AG09309 (cell line): ENCODE data around the gene HEXIM2.

ENCODE experiments used
- DNase-seq: peaks from one replicate; pipeline ENCODE4 v3.0.0-alpha.2; 2010; ENCODE audit warnings: low read depth
- H3K4me3 ChIP-seq: 2 replicates; pipeline ENCODE4 v1.5.1; 2011; ENCODE audit warnings: mild to moderate bottlenecking, low read depth, low read length, moderate library complexity; ENCODE audit not compliant: control insufficient read depth
- TF ChIP-seq, protein P1 (sequence below): IDR thresholded peaks from 2 replicates; pipeline ENCODE4 v1.5.1; 2011; ENCODE audit warnings: mild to moderate bottlenecking, low read depth, low read length, inconsistent platforms; ENCODE audit not compliant: insufficient read depth, control insufficient read depth; ENCODE audit errors: missing control alignments

The HEXIM2 gene

DNA sequence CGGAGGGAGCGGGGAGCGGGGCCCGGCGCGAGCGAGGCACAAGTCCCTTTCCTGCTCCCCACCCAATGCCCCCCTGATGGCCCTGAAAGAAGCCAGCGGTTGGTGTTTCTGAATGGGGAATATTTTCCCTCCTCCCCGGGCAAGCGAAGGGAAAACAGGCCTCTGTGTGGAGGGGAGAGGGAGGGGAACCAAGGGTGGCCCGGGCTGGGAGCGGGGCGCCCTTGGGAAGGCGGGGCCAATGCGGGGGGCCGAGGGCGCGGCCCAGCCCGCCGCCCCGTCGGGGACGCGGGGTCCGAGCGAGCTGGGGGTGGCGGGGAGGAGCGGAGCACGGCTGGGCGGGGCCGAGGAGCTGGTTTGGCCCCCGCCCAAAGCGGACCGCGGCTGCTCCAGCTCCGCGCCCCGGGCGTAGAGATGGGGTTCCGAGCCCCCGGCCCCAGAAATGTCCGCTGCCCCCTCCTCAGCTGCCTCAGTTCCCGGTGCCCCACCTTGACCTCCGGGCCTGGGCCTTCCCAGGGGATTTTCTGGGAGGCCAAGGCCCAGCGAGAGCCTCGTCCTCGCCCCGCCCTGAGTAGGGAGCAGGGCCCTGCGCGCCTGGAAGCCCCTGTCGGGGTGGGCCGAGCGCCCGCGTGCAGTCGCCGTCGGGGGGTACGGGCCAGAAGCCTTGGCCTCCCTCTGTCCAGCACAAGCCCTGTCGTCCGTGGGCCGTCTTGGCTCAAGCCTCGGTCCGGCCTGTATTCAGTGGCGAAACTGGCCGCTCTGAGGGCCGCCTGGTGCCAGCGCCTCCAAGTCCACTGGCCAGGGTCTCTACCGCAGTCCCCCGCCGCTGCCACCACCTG, 17.3 kb upstream of the HEXIM2 start:
- TF ChIP-seq, protein P1, sequence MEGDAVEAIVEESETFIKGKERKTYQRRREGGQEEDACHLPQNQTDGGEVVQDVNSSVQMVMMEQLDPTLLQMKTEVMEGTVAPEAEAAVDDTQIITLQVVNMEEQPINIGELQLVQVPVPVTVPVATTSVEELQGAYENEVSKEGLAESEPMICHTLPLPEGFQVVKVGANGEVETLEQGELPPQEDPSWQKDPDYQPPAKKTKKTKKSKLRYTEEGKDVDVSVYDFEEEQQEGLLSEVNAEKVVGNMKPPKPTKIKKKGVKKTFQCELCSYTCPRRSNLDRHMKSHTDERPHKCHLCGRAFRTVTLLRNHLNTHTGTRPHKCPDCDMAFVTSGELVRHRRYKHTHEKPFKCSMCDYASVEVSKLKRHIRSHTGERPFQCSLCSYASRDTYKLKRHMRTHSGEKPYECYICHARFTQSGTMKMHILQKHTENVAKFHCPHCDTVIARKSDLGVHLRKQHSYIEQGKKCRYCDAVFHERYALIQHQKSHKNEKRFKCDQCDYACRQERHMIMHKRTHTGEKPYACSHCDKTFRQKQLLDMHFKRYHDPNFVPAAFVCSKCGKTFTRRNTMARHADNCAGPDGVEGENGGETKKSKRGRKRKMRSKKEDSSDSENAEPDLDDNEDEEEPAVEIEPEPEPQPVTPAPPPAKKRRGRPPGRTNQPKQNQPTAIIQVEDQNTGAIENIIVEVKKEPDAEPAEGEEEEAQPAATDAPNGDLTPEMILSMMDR: no peak
- no peak for DNase-seq
- peak overlapping the region; percentile 49 for H3K4me3 ChIP-seq

DNA sequence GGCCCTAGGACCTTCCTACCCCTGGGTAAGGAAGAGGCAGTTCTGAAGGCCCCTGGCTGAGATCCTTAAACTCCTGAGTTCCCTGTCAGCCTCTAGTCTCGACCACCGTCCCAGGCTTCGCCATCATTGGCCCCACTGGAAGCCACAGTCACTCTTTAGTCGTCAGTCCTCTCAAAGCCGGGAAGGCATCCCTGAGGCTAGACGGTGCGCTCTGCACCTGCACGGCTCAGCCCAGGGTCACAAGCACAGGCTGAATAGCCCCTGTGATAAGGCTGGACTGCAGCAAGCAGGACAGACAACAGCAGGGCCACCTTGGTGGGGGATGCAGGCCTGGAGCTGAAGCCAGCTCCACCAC, 16.7 kb upstream of the HEXIM2 start:
- TF ChIP-seq, protein P1: no peak
- no peak for DNase-seq
- no peak overlapping the region for H3K4me3 ChIP-seq

DNA sequence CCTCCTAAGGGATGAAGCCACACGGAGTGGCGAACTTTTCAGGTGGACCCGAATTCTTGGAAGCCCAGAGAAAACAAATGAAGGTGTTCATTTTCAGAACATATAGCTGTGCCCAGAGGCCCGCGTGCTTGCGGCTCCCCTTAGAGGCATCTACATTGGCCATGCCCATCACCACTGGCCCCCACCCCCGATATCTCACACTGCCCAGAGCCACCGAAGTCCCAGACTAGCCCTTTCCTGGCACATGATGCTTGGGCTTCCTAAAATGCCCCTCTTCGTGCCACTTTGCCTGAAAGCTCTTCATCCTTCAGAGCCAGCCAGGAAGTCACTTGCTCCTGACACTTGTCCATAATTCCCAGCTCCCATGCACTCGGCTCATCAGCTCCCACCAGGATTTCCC, 15.5 kb upstream of the HEXIM2 start:
- no peak for DNase-seq
- TF ChIP-seq, protein P1: no peak
- no peak overlapping the region for H3K4me3 ChIP-seq

DNA sequence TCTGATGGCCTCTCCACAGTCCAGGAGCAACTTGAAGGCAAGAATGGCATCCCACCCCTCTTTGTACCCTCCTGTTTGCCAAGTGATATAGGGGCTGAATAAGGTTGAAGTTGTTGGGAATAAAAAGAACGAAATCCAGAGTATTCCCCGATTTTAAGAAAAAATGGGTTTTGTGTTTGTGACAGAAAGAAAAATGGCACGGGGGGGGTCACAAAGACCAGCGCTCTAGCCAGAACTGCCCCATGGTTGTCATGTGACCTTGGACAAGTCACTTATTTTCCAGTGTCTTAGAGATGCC, 15.1 kb upstream of the HEXIM2 start:
- DNase-seq: no peak
- H3K4me3 ChIP-seq: no peak overlapping the region
- TF ChIP-seq, protein P1: no peak

DNA sequence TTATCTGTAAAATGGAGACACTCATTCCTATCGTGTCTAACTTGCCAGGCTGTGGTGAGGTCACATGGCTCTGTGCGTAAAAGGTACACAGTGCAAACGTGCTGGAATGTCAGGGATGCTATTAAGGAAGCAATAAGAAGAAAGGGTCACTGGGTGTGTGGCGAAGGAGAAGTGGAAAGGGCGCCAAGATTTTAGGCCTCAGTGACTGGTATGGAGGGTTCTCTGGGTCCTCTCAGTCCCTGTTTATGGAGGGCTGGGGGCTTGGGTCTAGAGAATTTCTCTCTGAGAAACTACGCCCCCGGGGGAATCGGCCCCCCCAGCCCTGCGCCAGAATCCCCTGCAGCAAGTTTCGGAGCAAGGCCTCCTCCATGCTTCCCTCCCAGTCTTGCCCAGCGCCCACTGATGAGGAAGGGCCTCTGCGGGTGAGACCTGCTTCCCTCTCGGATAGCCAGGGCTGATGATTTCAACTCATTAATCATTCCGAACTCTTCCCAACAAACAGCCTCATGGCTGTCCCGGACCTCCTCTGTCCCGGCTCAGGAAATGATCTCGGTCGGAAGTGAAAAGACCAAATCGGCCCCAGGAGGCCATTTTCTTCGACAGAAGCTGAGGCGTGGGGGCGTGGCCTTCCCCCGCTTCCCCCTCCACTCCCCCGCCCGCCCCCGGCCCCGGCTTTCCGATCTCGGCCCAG, 14.6 kb upstream of the HEXIM2 start:
- DNase-seq: peak; percentile 78
- TF ChIP-seq, protein P1: no peak

DNA sequence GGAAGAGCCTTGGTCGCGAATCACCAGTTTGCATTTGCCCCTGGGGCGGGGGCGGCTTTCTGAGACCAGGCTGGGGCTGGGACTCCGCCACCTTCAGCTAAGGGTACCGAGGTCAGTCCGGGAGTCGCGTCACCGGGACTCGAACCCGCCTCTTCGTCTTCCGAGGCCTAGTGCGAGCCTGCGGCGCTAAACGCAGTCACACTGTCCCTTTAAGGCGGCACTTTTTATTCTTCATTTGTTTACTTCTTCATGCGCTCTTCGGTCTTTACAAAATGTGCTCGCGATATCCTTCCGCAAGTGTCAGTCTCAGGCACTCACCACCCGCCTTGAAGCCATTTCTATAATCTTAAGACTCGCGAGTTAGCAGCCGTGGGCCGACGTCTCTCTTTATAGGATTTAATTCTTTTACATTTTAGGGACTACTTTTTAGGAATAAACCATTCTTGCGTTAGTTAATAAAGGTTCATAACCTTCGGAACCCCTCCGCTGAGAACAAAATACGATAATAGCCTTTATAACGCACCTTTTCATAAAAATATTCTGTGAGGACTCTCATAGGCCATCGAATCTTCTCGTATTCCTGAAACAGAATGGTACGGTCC, 14.0 kb upstream of the HEXIM2 start:
- DNase-seq: peak; percentile 93
- peak overlapping the region; percentile 64 for H3K4me3 ChIP-seq
- TF ChIP-seq, protein P1: no peak

More for the DNA sequence above, 14.6 kb upstream of the HEXIM2 start:
- H3K4me3 ChIP-seq: peak overlapping the region; percentile 64
